Urinary bladder (tissue), 4 donors: ENCODE data around the gene SAMD1. TPM values are rescaled to one million over a fixed set of nuclear protein-coding genes. Genes with fewer than 3 reads are reported as not detected.

Experiments
- DNase-seq: peaks from one replicate; pipeline ENCODE4 v3.0.0-alpha.2; 2015; ENCODE audit errors: extremely low spot score
- H3K27ac ChIP-seq: one replicate; pipeline ENCODE4 v1.5.1; 2013; ENCODE audit warnings: low read depth, mild to moderate bottlenecking, moderate library complexity
- H3K36me3 ChIP-seq: one replicate; pipeline ENCODE4 v1.6.1; 2013; ENCODE audit warnings: mild to moderate bottlenecking, moderate library complexity; ENCODE audit not compliant: insufficient read depth
- H3K4me1 ChIP-seq: one replicate; pipeline ENCODE4 v1.6.1; 2013; ENCODE audit warnings: mild to moderate bottlenecking, moderate library complexity; ENCODE audit not compliant: insufficient read depth
- H3K4me3 ChIP-seq: one replicate; pipeline ENCODE4 v1.5.1; 2013; ENCODE audit warnings: low read depth, low read length
- WGBS: extraction: QIAGEN DNeasy Blood & Tissue Kit; methylation state at CpG from one replicate; pipeline ENCODE4 v1.1.7; 2013; 5-methylcytosine and 5-hydroxymethylcytosine counted together
- polyA plus RNA-seq: library from polyadenylated mRNA; stranded (reverse); fragments of 200-250 nt; gene quantifications from one replicate; pipeline ENCODE4 v1.2.3, GENCODE V29; 2013
- total RNA-seq: library from RNA; depleted of rRNA; stranded (reverse); fragments of >200 nt; gene quantifications from one replicate; pipeline ENCODE4 v1.2.3, GENCODE V29; 2014
- donor health status: healthy with polysubstance abuse.
- donor health status: healthy.

The SAMD1 gene
- total and polyA plus RNA-seq, 2 donors = 16.0 to 50.5 TPM

- Histone ChIP-seq H3K4me3 (no peak overlapping the region), H3K36me3 (peaks cover 7% of the 10 kb centered on the region), H3K4me1 (peaks cover 2% of the 10 kb centered on the region), H3K27ac (no peak overlapping the region)
- DNase-seq = no peak
- whole genome bisulfite sequencing = 54% methylated on average over 23 of the region's 23 CpGs
Observed at GRCh38 chr19:14107581-14108461, 17.3 kb upstream of the SAMD1 start.

- H3K27ac ChIP-seq = no peak overlapping the region
- no peak overlapping the region for H3K4me3 ChIP-seq
- peaks cover under 1% of the 10 kb centered on the region for H3K4me1 ChIP-seq
- H3K36me3 ChIP-seq = peaks cover 7% of the 10 kb centered on the region
- DNase-seq = no peak
- WGBS = 88% methylated on average over 16 of the region's 16 CpGs
Observed at GRCh38 chr19:14106840-14107239, 16.3 kb upstream of the SAMD1 start.

GRCh38 chr19:14105680-14106079, 15.1 kb upstream of the SAMD1 start:
- WGBS = 78% methylated on average over 8 of the region's 8 CpGs
- Histone ChIP-seq H3K4me1 (no peaks in the 10 kb centered on the region), H3K27ac (no peak overlapping the region)

GRCh38 chr19:14103310-14103709, 12.8 kb upstream of the SAMD1 start:
- Histone ChIP-seq H3K27ac (no peak overlapping the region), H3K4me1 (no peaks in the 10 kb centered on the region), H3K4me3 (no peak overlapping the region), H3K36me3 (peaks cover 7% of the 10 kb centered on the region)
- DNase-seq = no peak
- WGBS = 97% methylated on average over 1 of the region's 1 CpG

More at GRCh38 chr19:14105680-14106079, 15.1 kb upstream of the SAMD1 start:
- no peak overlapping the region for H3K4me3 ChIP-seq
- peaks cover 7% of the 10 kb centered on the region for H3K36me3 ChIP-seq
- no peak for DNase-seq

- Histone ChIP-seq H3K4me1 (no peaks in the 10 kb centered on the region), H3K27ac (no peak overlapping the region), H3K4me3 (no peak overlapping the region), H3K36me3 (peaks cover 7% of the 10 kb centered on the region)
- WGBS = 87% methylated on average over 10 of the region's 10 CpGs
- no peak for DNase-seq
Observed at GRCh38 chr19:14102756-14103155, 12.2 kb upstream of the SAMD1 start.

GRCh38 chr19:14102102-14102696, 11.6 kb upstream of the SAMD1 start:
- H3K4me3 ChIP-seq = no peak overlapping the region
- DNase-seq = no peak
- H3K4me1 ChIP-seq = no peaks in the 10 kb centered on the region
- 66% methylated on average over 11 of the region's 11 CpGs for WGBS
- no peak overlapping the region for H3K27ac ChIP-seq
- H3K36me3 ChIP-seq = peaks cover 7% of the 10 kb centered on the region

GRCh38 chr19:14101003-14101545, 10.5 kb upstream of the SAMD1 start:
- H3K36me3 ChIP-seq = peaks cover 4% of the 10 kb centered on the region

GRCh38 chr19:14097532-14098151, 7.1 kb upstream of the SAMD1 start:
- no peaks in the 10 kb centered on the region for H3K36me3 ChIP-seq
- H3K4me3 ChIP-seq = no peak overlapping the region
- DNase-seq = no peak
- 78% methylated on average over 21 of the region's 21 CpGs for WGBS
- no peak overlapping the region for H3K27ac ChIP-seq
- no peaks in the 10 kb centered on the region for H3K4me1 ChIP-seq

More at GRCh38 chr19:14101003-14101545, 10.5 kb upstream of the SAMD1 start:
- 94% methylated on average over 6 of the region's 6 CpGs for WGBS
- H3K27ac ChIP-seq = no peak overlapping the region
- no peak for DNase-seq
- no peak overlapping the region for H3K4me3 ChIP-seq
- H3K4me1 ChIP-seq = no peaks in the 10 kb centered on the region

GRCh38 chr19:14096272-14096992, 5.9 kb upstream of the SAMD1 start:
- 95% methylated on average over 11 of the region's 11 CpGs for WGBS
- Histone ChIP-seq H3K4me1 (no peaks in the 10 kb centered on the region), H3K36me3 (no peaks in the 10 kb centered on the region)

GRCh38 chr19:14094854-14095253, 4.3 kb upstream of the SAMD1 start:
- no peaks in the 10 kb centered on the region for H3K36me3 ChIP-seq
- H3K4me1 ChIP-seq = no peaks in the 10 kb centered on the region
- WGBS = 87% methylated on average over 7 of the region's 7 CpGs
- no peak for DNase-seq
- no peak overlapping the region for H3K27ac ChIP-seq
- no peak overlapping the region for H3K4me3 ChIP-seq

More at GRCh38 chr19:14096272-14096992, 5.9 kb upstream of the SAMD1 start:
- no peak overlapping the region for H3K27ac ChIP-seq
- no peak overlapping the region for H3K4me3 ChIP-seq
- no peak for DNase-seq

- Histone ChIP-seq H3K27ac (no peak overlapping the region), H3K4me3 (no peak overlapping the region), H3K36me3 (no peaks in the 10 kb centered on the region), H3K4me1 (no peaks in the 10 kb centered on the region)
- no peak for DNase-seq
- WGBS = 98% methylated on average over 9 of the region's 9 CpGs
Observed at GRCh38 chr19:14093117-14093823, 2.7 kb upstream of the SAMD1 start.

- Histone ChIP-seq H3K36me3 (no peaks in the 10 kb centered on the region), H3K4me3 (no peak overlapping the region), H3K27ac (no peak overlapping the region), H3K4me1 (no peaks in the 10 kb centered on the region)
- DNase-seq = no peak
- WGBS = 11% methylated on average over 15 of the region's 15 CpGs
Observed at GRCh38 chr19:14091813-14092462, 1.4 kb upstream of the SAMD1 start.
